HepG2 (cell line): ENCODE results near the gene ZNF783. TPM values are rescaled to one million over a fixed set of nuclear protein-coding genes. Genes with fewer than 3 reads are reported as not detected.

Experiments
- ARID4A ChIP-seq: sonication (generic); formaldehyde crosslinking; IDR thresholded peaks from 2 replicates; pipeline ENCODE4 v1.5.0; 2020; ENCODE audit warnings: mild to moderate bottlenecking, missing genetic modification reagents, borderline replicate concordance
- DNMT1 ChIP-seq: sonication (generic); formaldehyde crosslinking; IDR thresholded peaks from 2 replicates; pipeline ENCODE4 v1.5.1; 2020; ENCODE audit warnings: mild to moderate bottlenecking, missing genetic modification reagents
- FOXP4 ChIP-seq: sonication (generic); formaldehyde crosslinking; IDR thresholded peaks from 2 replicates; pipeline ENCODE4 v1.4.0; 2020; ENCODE audit warnings: missing genetic modification reagents
- SSRP1 ChIP-seq: IDR thresholded peaks from 2 replicates; pipeline ENCODE4 v1.6.1; 2016; ENCODE audit warnings: control low read depth
- ZNF34 ChIP-seq: sonication (generic); formaldehyde crosslinking; IDR thresholded peaks from 2 replicates; pipeline ENCODE4 v1.4.0; 2020; ENCODE audit warnings: mild to moderate bottlenecking, missing genetic modification reagents, borderline replicate concordance
- ZNF513 ChIP-seq: sonication (generic); formaldehyde crosslinking; conservative IDR thresholded peaks from 2 replicates; pipeline ENCODE4 v1.5.0; 2020; ENCODE audit warnings: missing genetic modification reagents
- ZNF546 ChIP-seq: sonication (generic); formaldehyde crosslinking; conservative IDR thresholded peaks from 2 replicates; pipeline ENCODE4 v1.8.1; 2023; ENCODE audit warnings: mild to moderate bottlenecking, missing genetic modification reagents
- ZSCAN31 ChIP-seq: sonication (generic); formaldehyde crosslinking; IDR thresholded peaks from 2 replicates; pipeline ENCODE4 v1.5.0; 2020; ENCODE audit warnings: low read depth, mild to moderate bottlenecking, missing genetic modification reagents
- polyA plus RNA-seq, 8 experiments: library from polyadenylated mRNA; depleted of rRNA in 3 of 8; stranded (reverse) in 7 of 8; unstranded in 1 of 8; fragments of >200 nt; fragmentation: Illumina TruSeq in 4 of 8; extraction: Trizol in 4 of 8; gene quantifications; 2 replicates each; pipeline versions ENCODE4 v1.2.1 to v1.2.3, GENCODE V29; 2011 to 2016; ENCODE audit warnings: low read depth in 4 of 8, missing spikeins in 1 of 8, mixed read lengths in 1 of 8; ENCODE audit not compliant: insufficient read depth in 1 of 8
- total RNA-seq, 5 experiments: library from RNA; depleted of rRNA; stranded (reverse); fragments of >200 nt; fragmentation: Illumina TruSeq; extraction: Trizol; gene quantifications; 2 replicates each; pipeline ENCODE4 v1.2.3, GENCODE V29; 2016; ENCODE audit warnings: low read depth in 1 of 5
- TF ChIP-seq, protein P1 (sequence below): IDR thresholded peaks from 2 replicates; pipeline ENCODE4 v1.4.0; 2020; ENCODE audit warnings: mild to moderate bottlenecking, missing genetic modification reagents
- TF ChIP-seq, protein P2 (sequence below): sonication (generic); formaldehyde crosslinking; IDR thresholded peaks from 2 replicates; pipeline ENCODE4 v1.5.0; 2020; ENCODE audit warnings: missing genetic modification reagents

Gene ZNF783
- total and polyA plus RNA-seq, 2 of the 13 experiments (the other 11 are each of a cell fraction or from before 2014, with no cell fraction given), result 4.1 to 5.2 TPM

GRCh38 chr7:149261829-149262617 lies at the start of gene ZNF783 (continued):
- TF ChIP-seq ZNF513 (CRISPR knock-in tag) (no peak), FOXP4 (CRISPR knock-in tag) (peak; percentile 26; the same call in 1 of the 2 replicates), SSRP1 (CRISPR knock-in tag) (no peak), ZSCAN31 (CRISPR knock-in tag) (peak; percentile 97), ARID4A (CRISPR knock-in tag) (peak; percentile 53; the same call in 1 of the 2 replicates), ZNF34 (CRISPR knock-in tag) (peak; percentile 87), ZNF546 (CRISPR knock-in tag) (peak; percentile 84; the same call in 1 of the 2 replicates), DNMT1 (CRISPR knock-in tag) (no peak)
- TF ChIP-seq, protein P1, sequence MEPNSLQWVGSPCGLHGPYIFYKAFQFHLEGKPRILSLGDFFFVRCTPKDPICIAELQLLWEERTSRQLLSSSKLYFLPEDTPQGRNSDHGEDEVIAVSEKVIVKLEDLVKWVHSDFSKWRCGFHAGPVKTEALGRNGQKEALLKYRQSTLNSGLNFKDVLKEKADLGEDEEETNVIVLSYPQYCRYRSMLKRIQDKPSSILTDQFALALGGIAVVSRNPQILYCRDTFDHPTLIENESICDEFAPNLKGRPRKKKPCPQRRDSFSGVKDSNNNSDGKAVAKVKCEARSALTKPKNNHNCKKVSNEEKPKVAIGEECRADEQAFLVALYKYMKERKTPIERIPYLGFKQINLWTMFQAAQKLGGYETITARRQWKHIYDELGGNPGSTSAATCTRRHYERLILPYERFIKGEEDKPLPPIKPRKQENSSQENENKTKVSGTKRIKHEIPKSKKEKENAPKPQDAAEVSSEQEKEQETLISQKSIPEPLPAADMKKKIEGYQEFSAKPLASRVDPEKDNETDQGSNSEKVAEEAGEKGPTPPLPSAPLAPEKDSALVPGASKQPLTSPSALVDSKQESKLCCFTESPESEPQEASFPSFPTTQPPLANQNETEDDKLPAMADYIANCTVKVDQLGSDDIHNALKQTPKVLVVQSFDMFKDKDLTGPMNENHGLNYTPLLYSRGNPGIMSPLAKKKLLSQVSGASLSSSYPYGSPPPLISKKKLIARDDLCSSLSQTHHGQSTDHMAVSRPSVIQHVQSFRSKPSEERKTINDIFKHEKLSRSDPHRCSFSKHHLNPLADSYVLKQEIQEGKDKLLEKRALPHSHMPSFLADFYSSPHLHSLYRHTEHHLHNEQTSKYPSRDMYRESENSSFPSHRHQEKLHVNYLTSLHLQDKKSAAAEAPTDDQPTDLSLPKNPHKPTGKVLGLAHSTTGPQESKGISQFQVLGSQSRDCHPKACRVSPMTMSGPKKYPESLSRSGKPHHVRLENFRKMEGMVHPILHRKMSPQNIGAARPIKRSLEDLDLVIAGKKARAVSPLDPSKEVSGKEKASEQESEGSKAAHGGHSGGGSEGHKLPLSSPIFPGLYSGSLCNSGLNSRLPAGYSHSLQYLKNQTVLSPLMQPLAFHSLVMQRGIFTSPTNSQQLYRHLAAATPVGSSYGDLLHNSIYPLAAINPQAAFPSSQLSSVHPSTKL (CRISPR knock-in tag), result peak; percentile 35
- TF ChIP-seq, protein P2, sequence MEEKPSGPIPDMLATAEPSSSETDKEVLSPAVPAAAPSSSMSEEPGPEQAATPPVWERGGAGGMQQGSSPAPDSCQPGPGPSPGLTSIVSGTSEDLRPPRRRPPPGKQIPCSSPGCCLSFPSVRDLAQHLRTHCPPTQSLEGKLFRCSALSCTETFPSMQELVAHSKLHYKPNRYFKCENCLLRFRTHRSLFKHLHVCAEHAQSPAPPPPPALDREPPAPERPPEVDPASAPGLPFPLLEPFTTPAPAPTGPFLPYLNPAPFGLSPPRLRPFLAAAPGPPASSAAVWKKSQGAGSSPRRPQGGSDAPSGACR (CRISPR knock-in tag), result no peak
